Measurements from ENCODE around the gene PVALEF.

PVALEF gene

DNA sequence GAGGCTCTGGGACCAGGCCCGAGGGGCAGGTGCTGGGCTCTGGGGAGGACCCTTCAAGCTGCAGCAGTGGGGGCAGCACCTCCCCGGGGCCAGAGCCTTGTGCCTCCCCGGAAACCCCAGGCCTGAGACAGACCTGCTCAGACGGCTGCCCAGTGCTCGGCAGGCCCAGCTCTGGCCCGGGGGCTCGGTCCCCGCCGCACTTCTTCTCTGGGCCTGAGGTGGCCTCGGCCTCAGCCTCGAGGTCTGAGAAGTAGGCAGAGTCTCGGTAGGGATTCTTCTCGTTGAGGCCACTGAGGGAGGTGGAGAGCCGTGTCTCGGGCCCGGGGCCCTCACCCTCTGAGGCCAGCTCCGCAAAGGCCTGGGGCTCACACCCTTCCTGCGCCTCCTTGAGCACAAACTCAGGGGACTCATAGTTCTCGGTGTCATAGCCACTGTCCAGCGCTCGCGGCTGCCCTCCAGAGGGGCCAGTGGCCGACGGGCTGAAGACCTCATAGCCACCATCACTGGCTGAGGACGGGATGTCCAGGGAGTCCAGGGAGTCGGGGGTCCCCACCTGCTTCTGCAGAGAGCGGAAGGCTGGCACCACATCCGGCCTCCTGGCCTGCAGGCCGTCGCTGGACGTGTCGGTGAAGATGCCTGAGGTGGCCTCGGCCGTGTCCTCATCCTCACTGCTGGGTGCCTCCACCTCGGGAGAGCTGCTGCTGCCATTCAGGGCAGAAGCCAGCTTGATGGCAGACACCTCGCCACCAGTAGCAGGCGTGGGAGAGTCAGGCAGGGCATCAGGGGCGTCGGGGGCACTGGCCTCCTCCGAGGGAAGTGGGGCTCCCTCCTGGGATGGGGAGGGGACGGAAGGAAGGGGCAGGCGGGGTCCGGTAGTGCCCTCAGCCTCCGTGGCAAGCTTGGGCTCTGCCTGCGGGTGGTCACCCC is 44.3 kb upstream of the PVALEF start:
- FAIRE-seq: no peak
- DNase-seq (ENCODE audit: insufficient read length, low spot score): no peak
- TF ChIP-seq TAF1 (IDR thresholded peaks at IDR 0.05; ENCODE audit: low read depth, low read length) (no peak), PAX5 (IDR thresholded peaks at IDR 0.05; ENCODE audit: insufficient read depth, low read length, severe bottlenecking) (no peak), SPI1 (IDR thresholded peaks at IDR 0.05; ENCODE audit: low read depth, low read length) (no peak), POU2F2 (IDR thresholded peaks at IDR 0.05; ENCODE audit: low read depth, low read length) (no peak), POLR2AphosphoS5 (IDR thresholded peaks at IDR 0.05; ENCODE audit: low read depth, low read length) (no peak), POLR2A (IDR thresholded peaks at IDR 0.05; ENCODE audit: low read depth, low read length) (no peak)

DNA sequence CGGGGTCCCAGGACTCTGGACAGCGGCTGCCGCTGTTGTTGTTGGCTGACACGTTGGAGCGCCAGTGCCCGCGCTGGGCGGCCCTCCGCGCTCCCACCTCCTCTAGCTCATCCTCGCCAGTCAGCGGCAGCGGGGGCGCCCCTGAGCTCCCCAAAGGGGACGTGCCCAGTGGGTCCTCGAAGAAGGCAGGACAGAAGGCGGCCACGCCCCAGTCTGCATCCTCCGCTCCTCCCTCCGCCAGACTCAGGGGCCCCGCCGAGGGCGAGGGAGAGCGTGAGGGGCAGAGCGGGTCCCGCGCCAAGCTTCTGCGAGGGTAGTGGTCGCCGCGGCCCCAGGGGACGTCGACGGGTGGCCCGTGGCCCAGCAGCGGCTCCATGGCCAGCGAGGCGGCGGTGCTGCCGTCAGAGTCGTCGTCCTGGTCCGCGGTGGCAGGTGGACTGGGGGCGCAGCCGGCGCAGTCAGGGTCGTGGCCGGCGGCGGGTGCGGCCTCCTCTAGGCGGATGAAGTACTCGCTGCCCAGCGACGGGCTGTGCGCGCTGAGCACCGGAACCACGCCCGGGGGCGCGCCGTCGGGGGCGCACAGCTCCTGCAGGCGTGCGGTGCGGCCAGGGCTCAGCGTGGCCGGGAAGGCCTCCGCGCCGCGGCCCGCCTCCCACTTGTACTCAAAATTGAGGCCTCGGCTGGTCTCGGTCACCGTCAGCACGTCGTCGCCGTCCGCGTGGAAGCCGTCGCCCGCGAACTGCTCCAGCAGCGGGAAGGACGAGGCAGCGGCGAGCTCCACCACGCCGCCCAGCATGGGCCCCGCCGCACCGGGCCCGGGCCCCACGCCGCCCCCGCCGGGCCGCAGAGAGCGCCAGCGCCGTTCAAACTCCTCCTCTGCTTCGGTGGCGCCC is 43.2 kb upstream of the PVALEF start:
- FAIRE-seq (no peak), DNase-seq (ENCODE audit: insufficient read length, low spot score) (no peak)

DNA sequence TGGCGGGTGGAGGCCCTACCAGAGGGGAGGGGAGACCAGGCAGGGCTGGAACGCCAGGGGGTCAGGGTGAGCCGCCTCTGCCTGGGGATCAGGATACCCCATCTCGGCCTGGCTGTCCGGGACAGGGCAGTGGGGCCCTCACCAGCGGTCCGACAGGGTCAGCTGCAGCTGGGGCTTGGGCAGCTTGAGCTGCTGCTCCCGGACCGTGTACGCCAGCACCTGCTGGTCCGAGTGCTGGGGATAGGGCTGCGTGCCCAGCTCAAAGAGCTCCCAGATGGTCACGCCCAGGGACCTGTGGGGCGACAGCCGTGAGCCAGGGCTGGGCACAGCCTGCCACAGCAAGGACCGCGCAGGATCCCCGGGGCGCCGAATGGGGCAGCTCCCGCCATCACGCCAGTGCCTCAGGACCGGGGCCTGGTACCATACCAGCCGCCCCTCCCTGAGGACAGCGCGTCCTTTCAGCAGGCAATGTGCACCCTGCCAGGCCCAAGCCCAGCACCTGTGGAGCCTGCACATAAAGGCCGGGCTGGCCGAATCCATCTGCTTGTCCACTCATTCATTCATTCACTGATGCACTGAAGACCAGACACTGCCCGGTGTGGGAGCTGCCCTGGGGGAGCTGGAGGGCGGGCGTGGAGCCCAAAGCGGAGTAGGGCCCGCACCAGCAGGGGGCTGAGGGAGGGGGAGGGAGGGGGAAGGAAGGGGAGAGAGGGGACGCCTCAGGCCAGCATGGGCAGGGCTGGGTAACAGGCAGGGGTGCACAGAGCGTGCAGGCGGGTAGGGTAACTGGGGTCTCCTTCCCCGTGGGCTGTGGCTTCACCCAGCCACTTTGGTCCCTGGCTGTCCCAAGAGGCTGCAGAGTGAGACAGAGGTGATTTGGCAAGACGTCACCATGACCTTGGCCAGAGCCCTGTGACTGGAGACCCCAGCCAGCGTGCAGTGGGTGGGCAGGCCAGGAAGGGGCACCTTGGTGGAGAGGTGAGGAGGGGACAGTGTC is 42.0 kb upstream of the PVALEF start:
- TF ChIP-seq SPI1 (IDR thresholded peaks at IDR 0.05; ENCODE audit: low read depth, low read length) (no peak), POLR2A (IDR thresholded peaks at IDR 0.05; ENCODE audit: low read depth, low read length) (no peak), POU2F2 (IDR thresholded peaks at IDR 0.05; ENCODE audit: low read depth, low read length) (no peak), TAF1 (IDR thresholded peaks at IDR 0.05; ENCODE audit: low read depth, low read length) (no peak), PAX5 (IDR thresholded peaks at IDR 0.05; ENCODE audit: insufficient read depth, low read length, severe bottlenecking) (no peak), POLR2AphosphoS5 (IDR thresholded peaks at IDR 0.05; ENCODE audit: low read depth, low read length) (no peak)
- FAIRE-seq (no peak), DNase-seq (ENCODE audit: insufficient read length, low spot score) (no peak)

More for the DNA sequence above, 43.2 kb upstream of the PVALEF start:
- TF ChIP-seq SPI1 (IDR thresholded peaks at IDR 0.05; ENCODE audit: low read depth, low read length): no peak
- no peak for TF ChIP-seq PAX5 (IDR thresholded peaks at IDR 0.05; ENCODE audit: insufficient read depth, low read length, severe bottlenecking)
- TF ChIP-seq POLR2A (IDR thresholded peaks at IDR 0.05; ENCODE audit: low read depth, low read length): no peak
- no peak for TF ChIP-seq TAF1 (IDR thresholded peaks at IDR 0.05; ENCODE audit: low read depth, low read length)
- no peak for TF ChIP-seq POLR2AphosphoS5 (IDR thresholded peaks at IDR 0.05; ENCODE audit: low read depth, low read length)
- TF ChIP-seq POU2F2 (IDR thresholded peaks at IDR 0.05; ENCODE audit: low read depth, low read length): no peak

DNA sequence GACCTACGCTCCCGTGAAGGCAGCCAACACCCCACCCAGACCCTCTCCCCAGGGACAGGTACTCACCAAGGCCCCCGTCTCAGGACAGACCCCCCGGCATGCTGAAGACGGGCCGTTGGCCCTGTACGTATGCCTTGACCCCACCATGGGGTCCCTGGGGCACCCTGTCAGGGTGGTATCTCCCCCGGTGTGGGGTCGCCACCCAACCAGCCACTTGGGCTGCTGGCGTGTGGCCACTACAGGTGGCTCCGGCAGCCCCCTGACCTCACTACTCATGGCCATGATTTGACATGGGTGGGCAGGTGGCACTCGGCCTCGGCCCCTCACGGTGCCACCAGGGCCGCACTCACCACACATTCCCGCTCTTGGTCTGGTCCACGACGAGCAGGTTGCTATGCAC is 40.9 kb upstream of the PVALEF start:
- TF ChIP-seq POU2F2 (IDR thresholded peaks at IDR 0.05; ENCODE audit: low read depth, low read length) (no peak), PAX5 (IDR thresholded peaks at IDR 0.05; ENCODE audit: insufficient read depth, low read length, severe bottlenecking) (no peak), SPI1 (IDR thresholded peaks at IDR 0.05; ENCODE audit: low read depth, low read length) (no peak), POLR2AphosphoS5 (IDR thresholded peaks at IDR 0.05; ENCODE audit: low read depth, low read length) (no peak), POLR2A (IDR thresholded peaks at IDR 0.05; ENCODE audit: low read depth, low read length) (no peak), TAF1 (IDR thresholded peaks at IDR 0.05; ENCODE audit: low read depth, low read length) (no peak)
- FAIRE-seq: no peak

DNA sequence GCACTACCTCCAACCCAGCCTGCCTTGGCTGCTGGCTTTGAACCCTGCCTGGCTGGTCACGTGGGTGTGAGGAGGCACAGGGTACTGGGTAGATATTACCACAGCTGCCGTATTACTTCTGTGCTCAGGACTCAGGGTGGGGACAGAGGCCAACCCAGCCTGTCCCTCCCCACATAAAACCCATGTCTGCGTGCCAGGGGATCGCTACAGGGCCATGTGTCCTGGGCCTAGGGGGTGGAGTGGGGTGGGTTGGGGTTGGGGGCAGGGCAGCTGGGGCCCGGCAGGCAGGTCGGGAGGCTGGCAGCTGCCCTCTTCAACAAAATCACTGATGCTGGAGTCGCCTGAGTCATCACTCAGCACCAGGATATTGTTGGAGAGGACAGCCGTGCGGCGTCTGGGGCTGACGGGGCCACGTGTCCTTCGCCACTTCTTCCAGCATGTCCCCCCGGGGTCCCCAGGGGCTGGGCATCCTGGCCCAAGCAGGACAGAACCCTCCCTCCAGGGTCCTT is 39.7 kb upstream of the PVALEF start:
- TF ChIP-seq PAX5 (IDR thresholded peaks at IDR 0.05; ENCODE audit: insufficient read depth, low read length, severe bottlenecking): no peak
- no peak for TF ChIP-seq POU2F2 (IDR thresholded peaks at IDR 0.05; ENCODE audit: low read depth, low read length)
- TF ChIP-seq POLR2A (IDR thresholded peaks at IDR 0.05; ENCODE audit: low read depth, low read length): no peak
- no peak for TF ChIP-seq TAF1 (IDR thresholded peaks at IDR 0.05; ENCODE audit: low read depth, low read length)
- TF ChIP-seq POLR2AphosphoS5 (IDR thresholded peaks at IDR 0.05; ENCODE audit: low read depth, low read length): no peak
- no peak for TF ChIP-seq SPI1 (IDR thresholded peaks at IDR 0.05; ENCODE audit: low read depth, low read length)
- DNase-seq (ENCODE audit: insufficient read length, low spot score): no peak
- no peak for FAIRE-seq

More for the DNA sequence above, 40.9 kb upstream of the PVALEF start:
- no peak for DNase-seq (ENCODE audit: insufficient read length, low spot score)

DNA sequence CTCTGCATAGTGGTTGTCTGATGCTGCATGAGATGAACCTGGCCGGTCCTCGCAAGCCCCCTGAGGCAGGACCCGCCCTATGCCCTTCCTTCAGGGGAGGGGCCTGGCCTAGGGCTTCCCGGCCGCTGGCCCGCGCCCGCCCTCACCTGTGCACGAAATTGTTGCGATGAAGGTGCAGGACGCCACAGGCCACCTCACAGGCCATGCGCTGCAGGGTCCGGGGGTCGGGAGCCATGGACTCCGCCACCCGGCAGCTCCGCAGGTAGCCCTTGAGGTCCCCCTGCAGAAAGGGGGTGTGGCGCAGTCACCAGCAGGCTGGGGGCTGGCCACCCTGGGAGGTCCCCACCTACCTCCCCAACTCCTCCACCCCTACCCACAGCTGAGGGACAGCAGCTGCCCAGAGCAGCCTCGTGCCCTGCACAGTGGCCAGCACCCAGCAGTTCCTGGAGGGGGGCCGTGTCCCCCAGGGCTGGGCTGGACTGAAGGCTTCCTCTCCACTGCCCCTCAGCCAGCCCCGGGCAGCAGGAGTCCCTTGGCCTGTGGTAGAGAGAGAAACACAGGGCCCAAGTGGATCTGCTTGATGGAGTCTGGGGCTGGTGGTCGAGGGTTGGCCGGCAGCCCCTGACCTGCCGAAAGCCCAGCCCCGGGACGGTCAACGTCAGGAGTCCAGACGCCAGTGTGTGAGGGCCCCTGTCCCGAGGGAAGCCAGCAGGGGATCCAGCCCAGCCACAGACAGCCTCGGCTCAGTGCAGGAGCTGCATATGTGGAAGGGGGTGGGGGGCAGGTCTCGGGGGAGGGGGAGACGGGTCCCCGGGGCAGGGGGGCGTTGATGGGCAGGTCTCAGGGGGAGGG is 38.8 kb upstream of the PVALEF start:
- TF ChIP-seq TAF1 (IDR thresholded peaks at IDR 0.05; ENCODE audit: low read depth, low read length) (no peak), POLR2AphosphoS5 (IDR thresholded peaks at IDR 0.05; ENCODE audit: low read depth, low read length) (no peak), PAX5 (IDR thresholded peaks at IDR 0.05; ENCODE audit: insufficient read depth, low read length, severe bottlenecking) (no peak), SPI1 (IDR thresholded peaks at IDR 0.05; ENCODE audit: low read depth, low read length) (no peak), POLR2A (IDR thresholded peaks at IDR 0.05; ENCODE audit: low read depth, low read length) (no peak), POU2F2 (IDR thresholded peaks at IDR 0.05; ENCODE audit: low read depth, low read length) (no peak)
- no peak for FAIRE-seq
- no peak for DNase-seq (ENCODE audit: insufficient read length, low spot score)

DNA sequence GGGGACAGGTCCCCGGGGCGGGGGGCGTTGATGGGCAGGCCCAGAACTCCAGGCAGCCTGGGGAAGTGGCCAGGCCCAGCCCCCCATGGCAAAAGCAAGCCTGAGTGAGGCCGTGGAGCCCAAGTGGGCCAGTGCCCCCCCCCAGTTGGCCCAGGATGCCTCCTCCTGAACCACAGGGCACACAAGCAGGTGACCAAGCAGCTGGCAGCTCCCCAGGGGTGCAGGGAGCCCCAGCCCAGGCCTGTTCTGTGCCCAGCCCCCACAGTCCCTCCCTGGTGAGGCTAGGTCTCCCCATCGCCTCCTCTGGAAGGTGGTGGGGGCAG is 38.2 kb upstream of the PVALEF start:
- FAIRE-seq: no peak
- TF ChIP-seq PAX5 (IDR thresholded peaks at IDR 0.05; ENCODE audit: insufficient read depth, low read length, severe bottlenecking) (no peak), POU2F2 (IDR thresholded peaks at IDR 0.05; ENCODE audit: low read depth, low read length) (no peak), SPI1 (IDR thresholded peaks at IDR 0.05; ENCODE audit: low read depth, low read length) (no peak), POLR2A (IDR thresholded peaks at IDR 0.05; ENCODE audit: low read depth, low read length) (no peak), TAF1 (IDR thresholded peaks at IDR 0.05; ENCODE audit: low read depth, low read length) (no peak), POLR2AphosphoS5 (IDR thresholded peaks at IDR 0.05; ENCODE audit: low read depth, low read length) (no peak)
- DNase-seq (ENCODE audit: insufficient read length, low spot score): no peak

Data from GM12891 (cell line).